ENCODE results near the gene REEP3.

GRCh38 chr10:63665670-63666134, 144.5 kb downstream of the REEP3 start:
- TF ChIP-seq CTCF (IDR thresholded peaks at IDR 0.05) = no peak
- no peak for TF ChIP-seq POLR2A (IDR thresholded peaks at IDR 0.05)
